Right lung (tissue), 5 donors: ENCODE results near the gene CLPSL1. TPM values are rescaled to one million over a fixed set of nuclear protein-coding genes. Genes with fewer than 3 reads are reported as not detected.

Experiments
- DNase-seq, 2 donors: peaks; one replicate each; pipeline ENCODE4 v3.0.0-alpha.2; 2013
- polyA plus RNA-seq, 5 donors: library from polyadenylated mRNA; unstranded; fragments of 120-200 nt; gene quantifications; one replicate each; pipeline versions ENCODE4 v1.2.1 to v1.2.3, GENCODE V29; 2013; ENCODE audit warnings: inconsistent platforms in 1 of 5, low replicate concordance in 1 of 5; ENCODE audit not compliant: insufficient read length in 5 of 5, insufficient read depth in 1 of 5

The CLPSL1 gene
- polyA plus RNA-seq, 5 donors, result not detected

DNA sequence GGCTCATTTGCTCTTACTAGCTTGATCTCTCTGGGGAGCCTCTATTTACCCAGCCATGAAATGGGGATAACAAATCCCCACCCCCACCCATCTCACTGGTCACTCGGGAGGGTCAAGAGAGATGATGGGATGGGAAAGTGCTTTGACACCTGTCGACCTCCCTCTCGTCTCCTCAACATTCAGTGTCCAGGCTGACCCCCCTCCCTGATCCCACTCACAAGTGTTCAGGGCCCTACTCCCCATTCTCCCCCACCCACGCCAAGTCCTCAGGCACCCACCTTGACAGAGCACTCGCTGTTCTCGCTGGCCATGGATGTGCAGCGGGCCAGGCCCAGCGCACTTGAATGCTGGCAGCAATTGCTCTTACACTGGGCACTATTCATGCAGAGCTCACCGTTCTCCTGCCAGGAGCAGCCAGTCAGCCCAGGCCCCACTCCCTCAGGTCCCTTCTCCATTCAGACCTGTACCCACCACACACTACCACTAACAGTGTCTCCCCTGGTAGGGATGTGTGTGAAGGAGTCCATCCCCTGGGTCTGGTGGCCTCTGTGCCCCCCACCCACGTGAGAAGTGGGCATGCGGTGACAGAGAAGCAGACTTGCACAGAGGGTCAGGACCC lies 14.7 kb downstream of the CLPSL1 start:
- DNase-seq, result no peak

DNA sequence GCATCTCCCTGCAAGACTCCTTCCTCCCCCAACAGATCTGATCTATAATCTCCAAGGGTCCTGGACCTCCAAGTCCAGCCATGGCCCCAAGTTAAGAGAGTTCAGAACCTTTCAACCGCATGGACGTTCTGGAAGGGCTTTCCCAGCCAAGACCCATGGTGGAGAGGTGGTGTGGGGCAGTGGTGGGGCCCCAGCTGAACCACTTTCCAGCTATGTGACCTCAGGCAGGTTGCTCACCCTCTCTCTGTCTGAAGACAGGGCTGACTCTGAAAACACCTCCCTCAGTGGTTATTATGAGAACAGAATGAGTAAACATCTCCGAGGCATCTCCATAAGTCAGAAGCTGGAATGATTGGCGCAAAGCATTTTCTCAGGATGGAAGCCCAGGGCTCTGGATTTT lies 15.4 kb downstream of the CLPSL1 start:
- DNase-seq, result no peak

DNA sequence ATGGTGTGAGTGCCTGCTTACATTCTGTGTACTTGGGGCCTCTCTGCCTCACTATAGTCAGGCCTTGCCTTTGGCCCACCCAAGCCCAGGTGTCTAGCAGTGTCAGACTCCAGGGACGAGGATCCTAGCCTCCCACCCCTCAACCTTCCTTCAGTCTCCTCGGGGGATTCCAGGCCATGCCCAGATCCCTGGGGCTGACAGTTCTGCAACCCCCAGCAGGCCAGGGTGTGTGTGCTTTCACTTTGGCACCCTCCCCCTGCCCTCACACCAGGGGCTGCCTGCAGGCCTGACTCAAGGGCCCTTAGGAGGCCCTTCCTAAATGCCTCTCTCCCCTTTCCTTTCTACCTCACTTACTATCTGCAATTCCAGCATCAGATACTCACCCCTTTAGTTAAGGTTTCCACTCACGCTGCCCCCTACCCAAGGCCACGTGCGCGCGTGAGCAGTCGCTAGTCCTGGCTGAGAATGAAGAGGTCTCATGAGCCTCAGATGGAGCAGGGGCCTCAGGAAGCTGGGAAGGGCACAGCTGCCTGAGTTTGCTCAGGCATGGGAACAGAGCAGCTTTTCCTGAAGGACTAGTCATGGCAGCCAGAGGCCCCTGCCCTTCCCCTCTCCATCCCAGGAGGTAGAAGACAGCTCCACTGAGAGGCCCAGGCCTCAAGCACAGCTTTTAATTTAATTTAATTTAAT lies 17.2 kb downstream of the CLPSL1 start:
- no peak for DNase-seq

DNA sequence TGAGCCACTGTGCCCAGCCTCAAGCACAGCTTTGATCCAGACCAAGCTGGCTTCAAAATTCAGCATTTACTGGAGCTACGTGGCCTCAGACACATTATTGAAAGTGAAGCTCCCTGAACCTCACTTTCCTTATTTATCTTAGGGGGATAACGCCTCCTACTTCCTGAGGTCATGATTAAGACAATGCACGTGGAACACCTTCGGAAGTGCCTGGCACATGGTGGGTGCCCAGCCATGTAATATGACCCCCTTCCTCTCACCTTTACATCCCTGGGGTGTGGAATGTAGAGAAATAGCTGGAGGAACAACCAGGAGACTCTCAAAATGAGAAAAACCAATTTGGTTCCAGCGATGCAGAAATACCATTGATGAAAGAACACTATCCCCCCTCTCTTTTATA lies 17.9 kb downstream of the CLPSL1 start:
- DNase-seq, result no peak

DNA sequence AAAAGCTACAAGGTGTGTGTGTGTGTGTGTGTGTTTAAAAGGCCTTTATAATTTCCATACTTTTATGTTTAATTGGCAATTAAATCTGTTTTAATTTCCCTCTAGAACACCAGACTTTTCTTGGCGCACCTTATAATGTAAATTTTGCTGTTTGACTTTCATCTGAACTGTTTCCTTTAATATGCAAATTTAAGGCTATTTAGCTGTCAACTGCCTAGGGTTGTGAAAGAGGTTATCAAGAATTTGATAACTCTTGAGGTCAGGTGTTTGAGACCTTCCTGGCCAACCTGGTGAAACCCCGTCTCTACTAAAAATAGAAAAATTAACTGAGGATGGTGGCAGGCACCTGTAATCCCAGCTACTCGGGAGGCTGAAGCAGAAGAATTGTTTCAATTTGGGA lies 20.3 kb downstream of the CLPSL1 start:
- DNase-seq, result no peak

DNA sequence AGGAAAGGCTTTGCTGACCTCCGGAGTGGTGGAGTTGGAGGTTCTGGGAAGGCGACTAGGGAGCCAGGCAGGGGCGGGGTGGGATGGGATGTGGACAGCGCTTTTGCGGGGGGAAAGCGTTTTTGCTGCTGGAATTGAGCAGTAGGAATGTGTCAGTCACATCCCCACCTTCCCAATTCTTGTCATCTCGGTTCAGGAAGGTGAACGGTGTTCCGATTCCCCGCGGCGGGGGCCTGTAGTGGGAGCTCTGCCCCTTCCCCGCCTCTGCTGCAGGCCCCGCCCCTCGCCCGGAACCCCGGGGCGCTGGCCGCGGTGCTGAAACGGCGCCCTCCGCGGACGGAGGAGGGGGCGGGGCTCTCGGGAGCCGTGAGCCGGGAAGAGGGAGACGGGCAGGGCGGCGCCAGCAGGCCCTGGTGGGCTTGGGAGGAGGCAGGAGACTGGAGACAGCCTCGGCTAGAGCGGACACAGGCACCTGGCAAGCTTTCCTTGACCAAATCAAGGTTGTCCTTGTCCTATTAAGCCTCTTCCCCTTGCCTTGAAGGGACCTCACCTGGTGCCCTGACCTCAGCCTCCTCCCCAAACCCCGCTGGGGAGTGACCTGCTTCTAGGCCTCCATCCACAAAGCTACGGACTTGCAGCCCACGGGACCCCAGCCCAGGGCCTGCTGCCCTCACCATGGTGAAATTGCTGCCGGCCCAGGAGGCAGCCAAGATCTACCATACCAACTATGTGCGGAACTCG lies 24.3 kb downstream of the CLPSL1 start, which contains the start of gene LHFPL5:
Gene LHFPL5, plus strand, starts transcription at position 357 of the 741 bp plus-strand sequence. Its CDS starts 319 bp downstream, at position 676.
- peak; percentile 36 to 48 for DNase-seq

DNA sequence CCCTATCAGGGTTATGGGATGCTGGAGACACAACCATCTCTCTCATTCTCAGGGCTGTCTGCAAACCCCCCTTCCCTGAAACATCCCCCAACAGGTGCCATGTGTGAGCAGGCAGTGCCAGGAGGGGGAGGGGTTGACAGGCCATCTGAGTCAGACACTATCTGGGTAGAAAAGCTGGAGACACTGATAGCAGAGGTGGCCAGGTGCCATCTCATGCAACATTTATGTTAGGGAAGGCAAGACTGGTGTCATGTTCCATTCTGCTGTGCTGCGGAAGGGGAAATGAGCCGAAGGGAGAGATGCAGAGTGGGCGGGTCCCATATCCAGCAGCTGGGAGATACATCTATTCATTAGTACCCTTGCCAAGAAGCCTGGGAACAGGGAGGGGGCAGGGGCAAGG lies 27.9 kb downstream of the CLPSL1 start:
- DNase-seq, result no peak

DNA sequence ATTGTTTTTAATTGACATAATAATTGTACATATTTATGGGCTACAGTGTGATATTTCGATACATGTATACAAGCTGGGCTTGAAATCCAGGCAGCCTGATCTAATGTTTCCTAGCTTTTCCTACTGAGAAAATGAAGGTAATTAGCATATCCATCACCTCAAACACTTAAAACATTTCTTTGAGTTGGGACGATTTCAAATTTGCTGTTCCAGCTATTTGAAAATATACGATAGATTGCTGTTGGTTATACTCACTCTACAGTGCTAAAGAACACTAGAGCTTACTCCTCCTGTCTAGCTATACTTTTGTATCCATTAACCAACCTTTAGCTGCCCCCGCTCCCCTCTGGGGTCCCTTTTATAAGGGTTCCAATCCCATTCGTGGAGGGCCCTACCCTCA lies 29.0 kb downstream of the CLPSL1 start:
- DNase-seq, result no peak

DNA sequence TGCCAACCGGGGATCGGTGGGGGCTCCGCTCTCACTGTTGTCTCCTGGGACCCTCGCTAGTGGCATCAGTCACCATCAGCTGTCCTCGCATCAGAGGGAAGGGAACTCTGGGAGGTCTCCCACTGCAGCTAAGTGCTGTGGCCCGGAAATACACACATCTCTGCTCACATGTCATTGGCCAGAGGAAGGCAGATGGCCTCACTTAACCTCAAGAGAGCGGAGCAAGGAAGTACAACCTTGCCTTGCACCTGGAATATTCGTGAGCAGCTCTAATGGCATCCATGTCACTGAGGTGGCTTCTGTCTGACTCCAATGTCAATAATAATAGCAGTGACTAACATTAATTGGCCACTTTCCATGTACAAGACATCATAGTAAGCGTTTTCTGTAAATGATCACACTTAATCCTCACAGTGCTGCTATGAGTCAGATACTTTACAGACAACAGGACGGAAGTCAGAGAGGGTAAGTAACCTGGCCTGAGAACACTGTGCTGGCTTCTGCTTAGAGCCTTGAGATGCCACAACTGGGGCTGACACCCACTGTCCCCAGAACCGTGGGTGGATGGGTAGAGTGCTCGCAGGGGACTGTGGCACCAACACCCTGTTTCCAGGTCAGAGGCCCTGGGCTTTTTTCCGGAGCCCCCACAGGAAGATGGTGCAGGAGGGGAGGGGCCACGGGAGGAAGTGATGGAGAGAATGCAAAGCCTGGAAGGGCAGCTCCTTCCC lies 30.3 kb downstream of the CLPSL1 start:
- DNase-seq, result no peak

DNA sequence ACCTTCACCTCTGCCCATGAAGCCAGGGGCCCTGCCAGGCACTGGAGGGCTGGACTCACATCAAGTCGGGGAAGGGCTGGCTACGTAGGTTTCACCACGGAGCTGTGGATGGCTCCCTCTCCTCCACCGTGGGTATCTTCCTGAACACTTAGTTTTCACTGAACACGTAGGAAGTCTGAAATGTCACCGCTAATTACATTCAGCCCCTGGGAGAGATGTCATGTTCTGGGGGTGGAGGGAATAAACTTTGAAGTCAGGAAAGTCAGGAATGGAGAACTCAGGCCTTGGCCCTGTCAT lies 30.8 kb downstream of the CLPSL1 start:
- DNase-seq, result no peak

DNA sequence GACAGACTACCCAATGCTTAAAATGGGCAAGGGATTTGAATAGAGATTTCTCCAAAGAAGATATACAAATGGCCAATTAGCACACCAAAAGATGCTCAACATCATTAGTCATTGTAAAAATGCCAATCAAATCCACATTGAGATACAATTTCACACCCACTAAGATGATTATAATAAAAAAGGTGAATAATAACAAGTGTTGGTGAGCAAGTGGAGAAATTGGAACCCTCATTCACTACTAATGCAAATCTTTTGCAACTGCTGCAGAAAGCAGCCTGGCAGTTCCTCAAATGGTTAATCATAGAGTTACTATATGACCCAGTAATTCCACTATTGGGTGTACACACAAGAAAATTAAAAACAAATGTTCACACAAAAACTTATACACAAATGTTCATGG lies 36.7 kb downstream of the CLPSL1 start:
- no peak for DNase-seq

DNA sequence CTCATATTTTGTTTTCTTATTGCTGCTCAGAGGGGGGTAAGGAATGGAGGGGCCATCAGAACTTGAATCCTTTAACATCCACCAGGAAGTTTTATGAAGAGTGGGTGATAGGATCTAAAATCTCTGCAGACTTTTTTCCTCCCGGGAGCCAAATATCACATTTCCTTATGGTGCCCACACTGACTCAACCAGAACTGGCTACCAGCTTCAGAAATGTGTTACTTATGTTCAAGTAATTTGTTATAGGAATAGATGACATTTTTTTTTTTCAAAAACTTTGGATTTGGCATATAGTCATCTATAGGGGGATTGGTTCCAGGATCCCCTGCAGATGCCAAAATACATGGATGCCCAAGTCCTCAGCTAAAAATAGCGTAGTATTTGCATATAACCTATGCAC lies 42.8 kb downstream of the CLPSL1 start:
- DNase-seq, result no peak

DNA sequence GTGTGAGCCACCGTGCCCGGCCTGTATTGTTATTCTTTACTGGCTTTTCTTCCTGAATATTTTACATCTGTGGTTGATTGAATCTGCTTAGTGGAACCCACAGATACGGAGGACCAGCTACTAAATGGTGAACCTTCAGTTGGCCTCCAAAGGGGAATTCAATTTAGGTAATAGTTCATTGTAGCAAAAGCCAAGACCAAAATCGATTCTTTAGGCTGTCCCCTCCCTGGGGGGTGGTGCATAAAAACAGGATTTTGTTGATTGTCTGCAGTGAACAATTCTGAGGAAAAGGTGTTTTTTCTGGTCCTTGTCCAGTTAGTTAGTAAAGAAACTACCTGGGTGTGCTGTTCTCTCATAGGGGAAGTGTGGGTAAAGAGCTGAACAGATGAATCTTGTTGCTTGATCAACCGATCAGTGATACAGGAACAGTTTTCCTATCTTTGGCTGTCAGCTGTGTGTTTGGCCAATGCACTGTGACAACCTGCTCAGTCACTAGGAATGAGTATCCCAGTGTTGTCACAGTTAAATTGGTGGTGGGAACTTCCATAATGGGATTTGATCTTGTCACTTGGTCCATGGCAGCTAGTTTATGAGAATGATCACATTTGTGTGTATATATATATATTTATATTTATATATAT lies 43.9 kb downstream of the CLPSL1 start:
- DNase-seq, result no peak

DNA sequence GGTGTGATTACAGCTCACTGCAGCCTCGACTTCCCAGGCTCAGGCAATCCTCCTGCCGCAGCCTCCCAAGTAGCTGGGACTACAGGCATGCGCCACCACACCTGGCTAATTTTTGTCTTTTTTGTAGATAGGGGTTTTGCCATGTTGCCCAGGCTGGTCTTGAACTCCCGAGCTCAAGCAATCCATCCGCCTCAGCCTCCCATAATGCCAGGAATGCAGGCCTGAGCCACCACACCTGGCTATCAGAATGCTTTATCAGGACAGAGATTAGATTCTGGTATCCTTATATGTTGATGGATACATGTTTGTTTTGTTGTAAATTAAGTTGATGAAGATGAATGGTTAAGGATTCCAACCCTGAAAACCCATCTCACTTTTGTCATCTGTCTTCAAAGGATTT lies 48.5 kb downstream of the CLPSL1 start:
- DNase-seq, result no peak

DNA sequence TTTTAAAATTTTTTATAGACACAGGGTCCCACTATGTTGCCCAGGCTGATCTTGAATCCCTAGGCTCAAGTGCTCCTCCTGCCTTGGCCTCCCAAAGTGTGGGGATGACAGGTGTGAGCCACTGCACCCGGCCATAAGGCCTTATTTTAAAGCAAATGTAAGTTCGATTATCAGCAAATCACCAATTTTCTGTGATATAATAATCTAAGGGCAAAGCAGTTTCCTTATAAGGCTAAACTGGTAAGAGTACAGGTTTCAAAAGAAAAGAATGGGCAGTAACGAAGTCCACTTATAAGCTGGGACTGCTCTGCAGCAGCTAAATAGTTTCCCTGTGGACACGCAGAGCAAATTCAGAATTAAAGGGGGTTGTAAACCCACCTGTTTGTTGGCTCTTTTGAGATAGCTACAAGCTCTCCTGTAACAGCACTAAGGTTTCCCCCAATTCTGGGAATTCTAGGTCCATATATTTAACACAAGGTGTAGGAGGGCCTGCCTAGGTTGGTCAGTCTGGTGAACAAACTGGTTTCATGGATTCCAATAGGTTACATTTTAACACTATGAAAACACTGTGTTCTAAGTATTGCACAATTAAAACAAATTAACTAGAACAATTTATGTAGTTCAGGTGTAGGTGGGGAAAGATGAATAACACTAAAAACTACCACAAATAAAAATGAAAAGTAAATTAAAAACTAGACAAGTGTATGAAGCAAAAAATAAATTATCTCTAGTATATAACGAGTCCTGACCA lies 50.6 kb downstream of the CLPSL1 start:
- no peak for DNase-seq

DNA sequence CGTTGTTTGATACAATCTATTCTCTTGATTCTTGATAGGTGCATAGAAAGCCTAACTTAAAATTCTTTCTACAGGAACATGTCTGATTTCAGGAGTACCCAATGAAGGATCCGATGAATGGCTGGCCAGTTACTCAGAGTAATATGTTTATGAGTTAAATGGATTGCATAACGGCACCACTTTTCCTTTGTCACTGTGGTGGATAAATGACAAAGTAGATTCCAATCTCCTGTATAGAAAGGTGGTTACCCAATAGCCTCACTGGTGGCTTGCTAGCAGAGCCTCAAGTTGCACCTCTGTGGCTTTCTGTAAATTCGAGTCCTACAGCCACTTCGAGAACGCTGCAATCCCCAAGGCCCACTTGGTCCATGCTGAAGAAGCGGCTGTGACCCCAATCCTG lies 52.7 kb downstream of the CLPSL1 start:
- no peak for DNase-seq

Other genes starting within 250 kb of the CLPSL1 start
- gene FKBP5, start 92.1 kb upstream of the CLPSL1 start, polyA plus RNA-seq, result 10 to 100 TPM; 15.8 to 19.5 (median 16.6) TPM
- gene ARMC12, start 44.0 kb upstream of the CLPSL1 start, polyA plus RNA-seq, result under 1 TPM; 0.70 to 0.93 (median 0.82) TPM
- not detected for gene CLPSL2, start 4.4 kb upstream of the CLPSL1 start, polyA plus RNA-seq
- gene CLPS, start 16.3 kb downstream of the CLPSL1 start, polyA plus RNA-seq, result not detected
- gene LHFPL5, start 24.3 kb downstream of the CLPSL1 start, polyA plus RNA-seq, result not detected
- gene SRPK1, start 140.1 kb downstream of the CLPSL1 start, polyA plus RNA-seq, result 10 to 100 TPM; 28.7 to 47.1 (median 38.8) TPM
- under 1 TPM; 0.26 to 0.60 (median 0.48) TPM for gene SLC26A8, start 243.6 kb downstream of the CLPSL1 start, polyA plus RNA-seq
- gene MAPK14, start 246.8 kb downstream of the CLPSL1 start, polyA plus RNA-seq, result 10 to 100 TPM; 52.1 to 74.7 (median 70.9) TPM